ENCODE results near the gene PDE4B.
"Not testable (repeated sequence)": the region's sequence is repeated elsewhere in the genome, so short reads cannot be mapped to it uniquely, and the experiment has no call there.

PDE4B gene

DNA sequence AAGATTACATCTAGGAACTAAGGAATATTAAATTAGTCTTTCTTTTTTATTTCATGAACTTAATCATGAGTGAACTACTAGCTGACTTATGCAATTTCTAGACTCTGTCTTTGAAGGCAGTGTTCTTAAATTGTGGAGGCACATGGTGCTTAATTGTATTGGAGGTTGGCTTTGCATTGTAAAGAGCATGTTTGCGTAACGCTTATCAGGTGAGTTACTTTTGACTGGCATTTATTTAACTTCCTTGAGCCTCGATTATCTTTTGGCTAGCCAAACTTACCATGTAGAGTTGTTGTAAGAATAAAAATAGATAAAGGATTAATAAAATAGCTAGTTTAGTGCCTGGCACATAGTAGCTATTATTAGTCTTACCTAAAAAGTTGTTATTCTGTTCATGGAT is 262.4 kb downstream of the PDE4B start:
- DNase-seq (ENCODE audit: low spot score), result no peak

DNA sequence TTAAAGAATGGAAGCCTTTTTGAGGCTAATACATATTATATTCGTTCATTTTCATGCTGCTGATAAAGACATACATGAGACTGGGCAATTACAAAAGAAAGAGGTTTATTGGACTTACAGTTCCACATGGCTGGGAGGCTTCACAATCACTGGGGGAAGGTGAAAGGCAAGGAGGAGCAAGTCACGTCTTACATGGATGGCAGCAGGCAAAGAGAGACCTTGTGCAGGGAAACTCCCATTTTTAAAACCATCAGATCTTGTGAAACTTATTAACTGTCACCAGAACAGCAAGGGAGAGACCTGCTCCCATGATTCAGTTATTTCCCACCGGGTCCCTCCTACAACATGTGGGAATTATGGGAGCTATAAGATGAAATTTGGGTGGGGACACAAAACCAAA is 264.8 kb downstream of the PDE4B start:
- not testable (repeated sequence) for DNase-seq (ENCODE audit: low spot score)

DNA sequence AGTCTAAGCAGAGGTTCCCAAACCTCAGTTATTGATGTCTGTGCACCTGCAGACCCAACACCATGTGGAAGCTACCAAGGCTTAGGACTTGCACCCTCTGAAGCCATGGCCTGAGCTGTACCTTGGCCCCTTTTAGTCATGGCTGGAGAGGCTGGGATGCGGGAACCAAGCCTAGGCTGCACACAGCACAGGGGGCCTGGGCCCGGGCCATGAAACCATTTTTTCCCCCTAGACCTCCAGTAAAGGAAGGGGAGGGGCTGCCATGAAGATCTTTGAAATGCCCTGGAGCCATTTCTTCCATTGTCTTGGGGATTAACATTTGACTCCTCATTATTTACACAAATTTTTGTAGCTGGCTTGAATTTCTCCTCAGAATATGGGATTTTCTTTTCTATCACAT is 265.9 kb downstream of the PDE4B start:
- DNase-seq (ENCODE audit: low spot score), result no peak

DNA sequence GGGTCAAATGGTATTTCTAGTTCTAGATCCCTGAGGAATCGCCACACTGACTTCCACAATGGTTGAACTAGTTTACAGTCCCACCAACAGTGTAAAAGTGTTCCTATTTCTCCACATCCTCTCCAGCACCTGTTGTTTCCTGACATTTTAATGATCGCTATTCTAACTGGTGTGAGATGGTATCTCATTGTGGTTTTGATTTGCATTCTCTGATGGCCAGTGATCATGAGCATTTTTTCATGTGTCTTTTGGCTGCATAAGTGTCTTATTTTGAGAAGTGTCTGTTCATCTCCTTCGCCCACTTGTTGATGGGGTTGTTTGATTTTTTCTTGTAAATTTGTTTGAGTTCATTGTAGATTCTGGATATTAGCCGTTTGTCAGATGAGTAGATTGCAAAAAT is 274.5 kb downstream of the PDE4B start:
- not testable (repeated sequence) for DNase-seq (ENCODE audit: low spot score)

DNA sequence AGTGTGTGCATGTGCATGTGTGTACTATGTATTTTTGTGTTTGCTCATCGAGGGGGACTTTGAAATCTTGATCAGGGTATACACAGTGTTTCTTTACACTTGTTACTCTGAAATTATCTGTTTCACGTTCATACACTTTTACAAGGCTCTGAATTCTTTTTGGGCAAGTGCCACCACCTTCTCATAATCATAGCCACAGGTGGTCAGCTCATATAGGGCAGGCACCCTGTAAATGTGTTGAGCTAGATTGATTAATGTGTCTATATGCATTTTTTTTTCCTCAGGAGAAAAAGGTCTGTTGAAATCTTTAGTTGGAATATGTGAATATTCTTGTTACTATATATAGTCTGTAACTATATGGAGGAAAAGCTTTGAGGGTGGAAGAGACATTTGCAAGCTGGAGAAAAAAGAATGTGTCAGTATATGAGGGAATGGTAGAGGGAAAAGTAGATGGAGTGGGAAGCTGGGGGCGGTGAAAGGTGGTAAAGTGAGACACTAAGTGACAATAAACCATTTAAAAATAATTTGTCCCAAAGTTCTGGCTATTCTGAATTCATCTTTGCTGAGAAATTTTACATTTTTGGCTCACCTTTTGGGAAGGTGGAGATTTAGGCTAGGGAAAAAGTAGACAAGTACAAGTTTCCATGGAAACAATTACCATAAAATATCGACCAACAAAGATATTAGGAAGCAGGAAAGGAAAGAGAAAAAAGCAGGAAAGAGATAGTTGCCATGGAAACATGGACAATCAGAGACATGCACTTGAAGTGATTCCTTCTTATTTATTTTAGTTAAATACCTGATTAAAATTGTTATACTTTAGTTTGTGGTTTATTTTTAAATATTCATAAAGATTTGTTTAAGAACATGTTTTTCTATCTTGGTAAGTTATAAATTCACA is 277.5 kb downstream of the PDE4B start:
- no peak for DNase-seq (ENCODE audit: low spot score)

DNA sequence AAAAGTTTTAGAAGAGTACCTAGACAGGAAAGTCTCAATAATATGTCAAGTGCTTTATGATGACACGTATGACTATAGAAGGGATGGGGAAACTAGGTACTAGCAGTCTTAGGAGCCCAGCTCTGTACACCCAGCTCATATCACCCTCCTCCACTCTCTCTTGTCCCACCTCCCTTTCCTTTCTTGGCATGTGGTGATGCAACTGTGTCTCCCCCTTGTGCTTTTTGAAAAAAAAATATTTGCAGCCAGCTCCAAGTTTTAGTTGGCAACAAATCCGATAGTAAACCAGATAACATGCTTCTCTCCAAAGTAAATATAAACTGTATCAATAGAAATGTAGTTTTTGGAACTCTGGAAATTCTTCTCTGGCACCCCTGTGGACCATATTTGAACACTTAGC is 280.7 kb downstream of the PDE4B start:
- DNase-seq (ENCODE audit: low spot score), result no peak

DNA sequence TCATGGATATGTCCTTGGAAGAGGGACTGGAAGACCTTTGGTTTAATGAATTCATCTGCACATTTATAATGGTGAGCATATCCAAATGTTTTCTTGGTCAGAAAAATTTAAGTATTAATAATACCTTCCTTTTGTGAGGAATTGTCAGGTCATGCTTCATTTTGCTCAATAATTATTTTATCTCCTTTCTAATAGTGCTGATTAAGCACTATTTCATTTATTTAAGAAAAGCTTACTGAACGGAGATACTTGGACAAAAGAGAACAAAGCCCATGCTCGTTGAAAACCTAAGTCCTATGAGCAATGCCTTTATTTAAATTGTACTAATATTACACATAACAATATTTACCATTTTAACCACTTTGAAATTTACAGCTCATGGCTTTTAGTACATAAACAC is 281.5 kb downstream of the PDE4B start:
- no peak for DNase-seq (ENCODE audit: low spot score)

DNA sequence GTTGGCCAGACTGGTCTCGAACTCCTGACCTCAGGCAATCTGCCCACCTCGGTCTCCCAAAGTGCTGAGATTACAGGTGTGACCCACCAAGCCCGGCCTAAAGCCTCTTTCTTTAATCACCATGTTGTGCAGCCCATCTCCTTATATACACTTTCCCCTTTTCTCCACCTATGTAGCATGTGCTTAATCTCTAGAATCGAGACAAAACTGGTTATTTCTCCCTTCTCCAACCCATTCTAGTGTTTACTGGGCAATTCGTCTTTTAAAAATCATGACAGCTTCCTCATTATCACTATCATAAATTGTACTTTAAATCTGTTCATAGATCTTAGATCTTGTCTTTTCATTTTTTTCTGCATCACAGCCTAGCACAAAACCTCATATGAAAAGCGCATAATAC is 285.7 kb downstream of the PDE4B start:
- DNase-seq (ENCODE audit: low spot score), result no peak

DNA sequence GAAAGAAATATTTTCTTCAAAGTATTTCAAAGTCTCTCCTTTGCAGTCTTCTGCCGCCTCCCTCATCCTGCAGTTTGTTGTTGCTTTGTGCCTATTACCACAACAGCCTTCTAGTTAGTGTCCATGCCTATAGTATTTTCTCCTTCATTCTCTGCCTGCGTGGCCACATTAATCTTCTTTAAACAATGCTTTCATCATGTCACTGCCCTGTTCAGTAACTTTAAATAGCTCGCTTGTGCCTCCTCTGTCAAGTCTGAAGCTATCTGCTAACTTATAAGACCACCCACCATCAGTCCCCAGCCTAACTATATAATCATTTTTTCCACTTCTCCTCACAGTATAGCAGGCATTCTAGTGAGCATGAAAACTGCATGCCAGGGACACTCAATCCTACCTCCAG is 290.3 kb downstream of the PDE4B start:
- no peak for DNase-seq (ENCODE audit: low spot score)

DNA sequence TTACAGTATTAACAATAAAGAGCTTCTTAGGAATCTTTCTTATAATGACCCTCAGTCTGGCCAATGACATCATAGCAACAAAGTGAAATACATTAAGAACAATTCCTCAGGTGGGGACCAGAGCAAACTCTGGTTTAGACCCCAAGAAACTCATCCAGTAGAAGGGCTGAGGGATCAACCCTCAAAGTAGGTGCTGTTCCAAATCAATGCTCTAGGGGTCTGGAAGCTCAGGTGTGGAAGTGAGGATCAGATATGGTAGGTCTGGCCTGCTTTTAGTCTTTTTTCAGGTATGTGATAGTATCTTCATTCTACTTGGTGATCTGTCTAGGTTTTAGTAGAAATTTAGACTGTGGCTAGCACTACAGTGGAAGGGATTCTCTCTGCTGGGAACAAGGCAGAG is 291.7 kb downstream of the PDE4B start:
- no peak for DNase-seq (ENCODE audit: low spot score)

DNA sequence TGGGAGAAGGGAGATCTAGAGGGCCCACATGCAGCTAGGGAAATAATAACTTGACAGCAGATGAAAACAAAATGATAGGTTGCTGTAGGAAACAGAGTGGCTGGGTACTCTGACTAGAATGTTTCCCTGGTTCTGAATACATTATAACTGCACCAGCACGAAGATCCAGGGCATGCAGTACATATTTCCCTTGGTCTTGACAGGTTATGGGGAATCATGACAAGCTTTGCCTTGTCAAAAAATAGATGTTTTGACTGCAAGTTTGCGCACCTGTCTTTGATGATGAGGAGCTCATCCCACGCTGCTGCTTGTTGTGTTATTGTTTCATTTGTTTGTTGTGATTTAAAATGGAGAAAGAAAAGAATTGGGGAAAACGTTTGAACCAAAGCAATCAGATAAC is 292.9 kb downstream of the PDE4B start:
- DNase-seq (ENCODE audit: low spot score), result no peak

DNA sequence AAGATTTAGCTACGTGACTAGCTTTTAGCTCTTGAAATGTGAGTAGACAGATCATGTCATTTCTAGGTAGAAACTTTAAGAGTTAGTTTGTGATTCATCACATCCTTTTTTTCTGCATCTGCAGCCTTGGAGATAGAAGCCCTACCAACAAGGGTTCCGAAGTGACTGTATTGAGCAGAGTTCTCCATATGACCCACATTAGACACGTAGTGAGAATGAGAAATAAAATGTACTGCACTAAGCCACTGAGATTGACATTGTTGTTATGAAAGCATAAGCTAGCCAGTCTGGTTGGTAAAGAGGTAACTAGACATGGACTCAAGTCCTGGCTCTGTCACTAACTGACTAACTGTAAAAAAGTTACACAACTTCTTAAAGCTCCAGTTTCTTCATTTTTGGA is 296.1 kb downstream of the PDE4B start:
- DNase-seq (ENCODE audit: low spot score), result no peak

DNA sequence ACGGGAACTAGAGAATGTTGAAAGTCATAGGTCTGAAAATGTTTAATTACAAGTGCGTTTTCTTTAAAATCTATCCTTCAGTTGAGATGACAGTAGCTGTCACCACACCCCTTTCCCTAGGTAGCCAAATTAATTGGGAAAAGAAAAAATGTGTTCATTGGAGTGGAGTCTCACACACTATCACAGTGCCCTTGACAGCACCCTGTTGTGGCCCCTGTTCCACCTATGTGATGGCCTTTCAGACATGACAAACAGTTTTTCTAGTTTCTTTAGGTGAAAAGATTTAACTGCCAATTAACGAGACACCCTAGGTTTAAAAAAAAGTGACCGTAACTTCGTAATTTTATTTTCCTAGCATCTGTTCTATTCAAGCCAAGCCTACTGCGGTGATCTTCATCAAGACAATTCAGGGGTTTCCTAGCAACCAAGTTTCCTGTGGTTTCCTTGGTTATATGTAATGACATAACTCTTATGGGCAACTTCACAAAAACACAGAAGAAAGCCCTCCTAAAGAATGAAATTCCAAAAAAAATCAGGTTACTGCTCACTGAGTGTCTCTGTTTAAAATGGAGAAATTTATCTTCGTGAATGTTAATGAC is 298.3 kb downstream of the PDE4B start:
- DNase-seq (ENCODE audit: low spot score), result no peak

DNA sequence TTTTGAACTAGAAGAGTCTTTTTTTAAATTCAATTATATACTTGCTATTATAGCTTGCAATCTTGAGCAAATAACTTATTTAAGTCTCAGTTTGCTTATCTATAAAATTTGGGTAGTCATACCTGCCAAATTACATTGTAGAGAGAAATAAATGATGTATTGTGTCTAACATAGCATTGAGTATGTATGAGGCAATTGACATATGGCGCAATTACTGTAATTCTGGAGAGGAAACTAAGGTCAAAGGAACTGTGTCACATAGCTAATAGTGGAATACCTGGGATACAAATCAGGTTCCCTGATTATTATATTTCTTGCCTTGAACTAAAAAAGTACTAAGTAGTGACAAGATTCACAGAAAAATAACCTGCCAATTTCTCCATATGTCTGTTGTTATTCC is 302.5 kb downstream of the PDE4B start:
- DNase-seq (ENCODE audit: low spot score), result no peak

DNA sequence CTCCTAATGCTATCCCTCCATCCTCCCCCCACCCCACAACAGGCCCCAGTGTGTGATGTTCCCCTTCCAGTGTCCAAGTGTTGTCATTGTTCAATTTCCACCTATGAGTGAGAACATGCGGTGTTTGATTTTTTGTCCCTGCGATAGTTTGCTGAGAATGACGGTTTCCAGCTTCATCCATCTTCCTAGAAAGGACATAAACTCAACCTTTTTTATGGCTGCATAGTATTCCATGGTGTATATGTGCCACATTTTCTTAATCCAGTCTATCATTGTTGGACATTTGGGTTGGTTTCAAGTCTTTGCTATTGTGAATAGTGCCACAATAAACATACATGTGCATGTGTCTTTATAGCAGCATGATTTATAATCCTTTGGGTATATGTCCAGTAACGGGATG is 308.3 kb downstream of the PDE4B start:
- DNase-seq (ENCODE audit: low spot score), result not testable (repeated sequence)

DNA sequence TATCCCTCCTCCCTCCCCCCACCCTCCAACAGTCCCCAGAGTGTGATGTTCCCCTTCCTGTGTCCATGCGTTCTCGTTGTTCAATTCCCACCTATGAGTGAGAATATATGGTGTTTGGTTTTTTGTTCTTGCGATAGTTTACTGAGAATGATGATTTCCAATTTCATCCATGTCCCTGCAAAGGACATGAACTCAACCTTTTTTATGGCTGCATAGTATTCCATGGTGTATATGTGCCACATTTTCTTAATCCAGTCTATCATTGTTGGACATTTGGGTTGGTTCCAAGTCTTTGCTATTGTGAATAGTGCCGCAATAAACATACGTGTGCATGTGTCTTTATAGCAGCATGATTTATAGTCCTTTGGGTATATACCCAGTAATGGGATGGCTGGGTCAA is 311.4 kb downstream of the PDE4B start:
- DNase-seq (ENCODE audit: low spot score), result not testable (repeated sequence)

DNA sequence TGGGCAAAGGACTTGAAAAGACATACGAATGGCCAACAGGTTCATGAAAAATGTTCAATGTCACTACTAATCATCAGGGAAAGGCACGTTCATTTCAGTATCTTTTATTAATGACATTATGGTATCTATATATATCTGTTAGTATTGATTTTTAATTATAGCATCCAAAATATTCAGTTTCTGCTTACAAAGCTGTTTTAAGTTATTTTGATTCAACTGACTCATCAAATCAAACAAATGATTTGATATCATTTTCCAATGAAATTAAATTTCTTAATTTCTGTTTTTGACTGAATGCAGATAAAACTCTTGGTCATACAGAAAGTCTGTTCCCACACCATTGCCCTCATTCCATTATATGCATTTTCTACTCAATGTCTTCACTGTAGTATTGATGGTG is 315.9 kb downstream of the PDE4B start:
- DNase-seq (ENCODE audit: low spot score), result no peak

DNA sequence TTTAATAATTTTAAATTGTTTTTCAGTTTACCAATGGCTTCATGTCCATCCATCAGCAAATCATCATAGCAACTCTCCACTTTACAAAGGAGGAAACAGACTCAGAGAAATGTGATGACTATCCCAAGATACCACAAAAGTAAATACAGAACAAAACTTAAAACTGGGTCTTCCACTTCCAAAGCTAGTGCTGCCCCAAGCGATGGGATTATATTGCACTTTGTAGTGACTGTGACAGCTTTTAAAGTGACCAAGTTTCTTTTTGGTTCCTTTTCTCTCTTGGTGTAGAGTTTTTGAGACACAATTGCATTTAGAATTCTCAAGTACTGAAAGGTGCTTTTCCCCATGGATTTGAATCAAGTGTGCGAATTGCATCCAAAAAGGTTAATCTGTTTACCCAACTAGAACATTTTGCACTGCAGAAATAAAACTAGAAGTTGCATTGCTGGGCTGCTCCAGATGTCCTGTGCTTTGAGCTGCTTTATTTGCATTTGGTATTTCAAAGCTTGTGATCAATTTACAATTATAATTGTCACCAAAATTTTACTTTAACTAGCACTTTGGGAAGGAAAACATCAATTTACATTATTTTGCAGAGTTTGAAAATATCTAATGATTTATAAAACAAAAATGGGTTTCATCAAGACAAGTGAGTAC is 320.2 kb downstream of the PDE4B start:
- DNase-seq (ENCODE audit: low spot score), result no peak

DNA sequence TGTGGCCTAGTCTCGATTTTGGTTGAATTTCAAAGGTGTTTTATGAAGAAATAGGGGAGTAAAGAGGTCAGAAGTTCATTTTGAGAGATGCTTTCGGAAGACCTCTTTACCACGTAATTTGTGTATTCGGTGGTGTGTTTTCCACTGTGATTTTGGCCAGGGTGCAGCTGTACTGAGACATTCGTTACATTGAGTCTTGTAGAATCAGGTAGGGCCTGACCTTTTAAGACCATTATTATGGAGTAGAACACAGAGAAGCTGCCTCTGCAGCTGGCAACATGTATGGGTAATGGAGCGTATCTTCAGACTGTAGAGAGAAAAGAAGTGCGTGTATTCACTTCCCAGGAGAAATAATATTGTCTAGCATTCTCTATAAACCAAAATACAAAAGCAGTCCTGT is 326.5 kb downstream of the PDE4B start:
- DNase-seq (ENCODE audit: low spot score), result no peak

DNA sequence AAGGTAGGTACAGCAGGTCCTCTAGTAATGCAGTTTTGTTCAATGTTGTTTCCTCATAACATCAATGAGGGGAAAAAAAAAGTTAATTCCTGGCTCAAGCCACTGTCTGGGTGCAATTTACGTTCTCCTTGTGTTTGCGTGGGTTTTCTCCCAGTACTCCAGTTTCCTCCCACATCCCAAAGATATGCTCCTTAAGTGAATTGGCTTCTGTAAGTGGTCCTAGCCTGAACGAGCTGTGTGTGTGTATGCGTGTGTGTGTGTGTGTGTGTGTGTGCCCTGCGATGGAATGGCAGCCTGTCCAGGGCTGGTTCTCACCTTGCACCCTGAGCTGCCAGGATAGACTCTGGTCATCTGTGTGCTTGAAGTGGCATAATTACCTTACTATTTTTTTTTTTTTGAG is 332.0 kb downstream of the PDE4B start:
- no peak for DNase-seq (ENCODE audit: low spot score)

DNA sequence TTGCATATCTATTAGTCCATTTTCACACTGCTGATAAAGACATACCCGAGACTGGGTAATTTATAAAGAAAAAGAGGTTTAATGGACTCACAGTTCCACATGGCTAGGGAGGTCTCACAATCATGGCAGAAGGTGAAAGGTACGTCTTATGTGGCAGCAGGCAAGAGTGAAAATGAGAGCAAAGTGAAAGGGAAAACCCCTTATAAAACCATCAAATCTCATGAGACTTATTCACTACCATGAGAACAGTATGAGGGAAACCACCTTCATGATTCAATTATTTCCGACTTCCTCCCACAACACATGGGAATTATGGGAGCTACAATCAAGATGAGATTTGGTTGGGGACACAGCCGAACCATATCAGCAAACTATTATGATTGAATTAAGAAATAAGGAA is 335.9 kb downstream of the PDE4B start:
- DNase-seq (ENCODE audit: low spot score), result not testable (repeated sequence)

DNA sequence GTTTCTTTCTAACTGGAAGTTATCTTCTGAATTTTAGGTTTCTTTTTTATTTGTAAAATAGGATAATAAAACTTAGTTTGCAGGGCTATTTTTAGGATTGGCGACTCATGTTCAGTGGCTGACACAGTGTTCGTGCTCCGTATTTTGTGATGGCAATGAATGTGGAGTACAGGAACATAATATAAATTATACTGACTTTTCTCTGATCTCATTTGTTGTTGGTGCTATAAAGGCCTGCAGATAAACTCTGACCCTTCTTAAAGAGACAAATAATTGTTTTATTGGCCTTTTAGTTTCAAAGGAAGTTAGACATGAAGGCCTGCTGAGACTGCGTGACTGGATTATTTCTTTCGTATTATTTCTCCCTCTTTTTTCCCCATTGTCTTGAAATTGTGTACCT is 339.6 kb downstream of the PDE4B start:
- DNase-seq (ENCODE audit: low spot score), result no peak

DNA sequence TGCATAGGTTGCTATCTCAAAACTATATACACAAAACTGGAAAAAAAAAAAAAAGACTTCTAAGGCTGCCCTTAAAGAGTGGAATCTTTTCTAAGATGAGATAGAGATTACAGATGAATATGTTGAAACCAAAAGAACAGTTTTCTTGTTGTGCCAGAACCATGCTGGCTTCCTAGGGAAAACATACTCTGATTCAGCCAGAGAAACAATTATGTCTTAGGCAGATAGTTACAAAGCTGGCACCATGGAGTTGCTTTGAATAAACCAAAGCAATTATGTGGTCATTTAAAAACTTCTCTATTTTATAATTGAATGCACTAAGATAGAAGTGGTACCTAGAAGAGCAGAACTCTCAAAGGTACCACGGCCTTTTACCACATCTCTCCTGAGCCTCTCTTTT is 341.3 kb downstream of the PDE4B start:
- no peak for DNase-seq (ENCODE audit: low spot score)
